Choroid plexus epithelial cell (primary cell): Measurements from ENCODE around the gene WSB2.

Experiments
- DNase-seq: peaks from one replicate; pipeline ENCODE4 v3.0.0-alpha.2; 2010; ENCODE audit warnings: low read depth
- H3K4me3 ChIP-seq: 2 replicates; pipeline ENCODE4 v1.5.1; 2011; ENCODE audit warnings: low read depth, mild to moderate bottlenecking, control low read depth, low read length, moderate library complexity
- TF ChIP-seq, protein P1 (sequence below): conservative IDR thresholded peaks from 2 replicates; pipeline ENCODE4 v1.5.1; 2011; ENCODE audit warnings: low read depth, mild to moderate bottlenecking, control low read depth, inconsistent platforms, low read length, moderate library complexity

Gene WSB2

DNA sequence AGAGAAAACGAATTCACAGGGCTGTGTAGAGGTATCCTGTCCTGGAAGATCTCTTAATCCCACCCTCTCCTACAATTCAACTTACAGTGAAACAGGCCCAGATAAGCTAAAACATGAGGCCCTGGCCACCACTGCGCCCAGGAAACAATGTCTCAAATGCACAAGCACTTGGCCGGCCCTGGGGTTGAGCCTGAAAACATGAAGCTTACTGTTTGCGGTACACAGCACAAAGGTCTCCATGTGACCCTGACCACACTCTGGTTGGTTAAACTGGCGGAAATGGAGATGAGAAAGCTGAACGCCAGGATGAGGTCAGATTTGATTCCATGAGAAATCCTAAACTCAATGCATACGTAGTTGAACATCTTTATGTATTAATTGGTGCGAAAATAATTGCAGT lies 16.4 kb downstream of the WSB2 start:
- TF ChIP-seq, protein P1, sequence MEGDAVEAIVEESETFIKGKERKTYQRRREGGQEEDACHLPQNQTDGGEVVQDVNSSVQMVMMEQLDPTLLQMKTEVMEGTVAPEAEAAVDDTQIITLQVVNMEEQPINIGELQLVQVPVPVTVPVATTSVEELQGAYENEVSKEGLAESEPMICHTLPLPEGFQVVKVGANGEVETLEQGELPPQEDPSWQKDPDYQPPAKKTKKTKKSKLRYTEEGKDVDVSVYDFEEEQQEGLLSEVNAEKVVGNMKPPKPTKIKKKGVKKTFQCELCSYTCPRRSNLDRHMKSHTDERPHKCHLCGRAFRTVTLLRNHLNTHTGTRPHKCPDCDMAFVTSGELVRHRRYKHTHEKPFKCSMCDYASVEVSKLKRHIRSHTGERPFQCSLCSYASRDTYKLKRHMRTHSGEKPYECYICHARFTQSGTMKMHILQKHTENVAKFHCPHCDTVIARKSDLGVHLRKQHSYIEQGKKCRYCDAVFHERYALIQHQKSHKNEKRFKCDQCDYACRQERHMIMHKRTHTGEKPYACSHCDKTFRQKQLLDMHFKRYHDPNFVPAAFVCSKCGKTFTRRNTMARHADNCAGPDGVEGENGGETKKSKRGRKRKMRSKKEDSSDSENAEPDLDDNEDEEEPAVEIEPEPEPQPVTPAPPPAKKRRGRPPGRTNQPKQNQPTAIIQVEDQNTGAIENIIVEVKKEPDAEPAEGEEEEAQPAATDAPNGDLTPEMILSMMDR, result no peak
- DNase-seq, result no peak
- no peak overlapping the region for H3K4me3 ChIP-seq

DNA sequence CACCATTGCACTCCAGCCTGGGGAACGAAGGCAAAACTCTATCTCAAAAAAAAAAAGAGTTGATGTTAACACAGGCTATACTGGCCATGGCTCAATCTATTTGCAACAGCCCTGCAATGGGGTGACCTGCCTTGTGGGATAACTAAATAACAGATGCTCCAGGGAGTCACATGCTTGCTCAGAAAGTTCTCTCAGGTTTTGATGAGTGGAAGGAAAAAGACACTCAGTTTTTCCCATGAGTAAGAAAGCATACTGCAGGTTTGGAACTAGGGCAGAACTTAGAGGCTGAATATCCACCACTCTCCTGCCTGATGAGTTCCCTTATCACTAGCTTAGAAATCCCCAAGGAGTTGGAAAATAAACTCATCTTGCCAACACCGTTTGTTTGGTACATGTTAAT lies 16.9 kb downstream of the WSB2 start:
- TF ChIP-seq, protein P1, result no peak
- DNase-seq, result no peak

DNA sequence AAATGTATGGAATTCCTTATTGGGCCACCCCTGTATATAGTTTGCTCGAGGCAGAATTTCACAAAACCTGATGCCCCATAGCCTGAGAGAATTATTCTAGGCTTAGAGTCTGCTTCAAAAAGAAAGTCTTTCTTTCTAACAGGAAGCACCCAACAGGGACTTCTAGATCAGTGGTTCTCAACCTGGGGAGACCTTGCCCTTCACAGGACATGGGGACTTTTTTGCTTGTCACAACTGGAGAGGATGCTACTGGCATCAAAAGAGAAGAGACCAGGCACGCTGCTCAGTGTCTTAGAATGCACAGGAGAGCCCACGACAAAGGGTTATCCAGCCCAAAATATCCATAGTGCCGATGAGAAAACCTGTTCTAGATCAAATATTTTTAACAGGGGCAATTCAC lies 18.9 kb downstream of the WSB2 start:
- TF ChIP-seq, protein P1, result no peak
- H3K4me3 ChIP-seq, result no peak overlapping the region
- DNase-seq, result no peak

More for the DNA sequence above, 16.9 kb downstream of the WSB2 start:
- no peak overlapping the region for H3K4me3 ChIP-seq

DNA sequence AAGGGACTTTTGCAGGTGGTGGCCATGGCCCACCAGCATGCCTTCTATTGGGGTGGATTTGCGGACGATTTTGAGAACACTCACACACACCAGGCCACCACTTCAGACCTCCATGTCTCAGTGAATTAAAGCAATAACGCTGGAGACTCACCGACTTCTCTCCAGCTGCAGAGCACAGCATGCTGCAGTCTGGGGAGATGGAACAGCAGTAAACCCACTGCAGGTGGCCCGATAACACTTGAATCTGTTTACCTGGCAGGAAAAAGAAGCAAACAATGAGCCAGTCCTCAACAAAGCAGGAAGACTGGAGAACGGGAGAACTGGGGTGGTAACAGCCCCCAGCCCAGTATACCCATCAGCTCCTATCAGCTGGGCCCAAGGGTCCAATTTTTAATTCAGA lies 22.8 kb downstream of the WSB2 start:
- no peak for DNase-seq
- TF ChIP-seq, protein P1, result no peak
- no peak overlapping the region for H3K4me3 ChIP-seq

DNA sequence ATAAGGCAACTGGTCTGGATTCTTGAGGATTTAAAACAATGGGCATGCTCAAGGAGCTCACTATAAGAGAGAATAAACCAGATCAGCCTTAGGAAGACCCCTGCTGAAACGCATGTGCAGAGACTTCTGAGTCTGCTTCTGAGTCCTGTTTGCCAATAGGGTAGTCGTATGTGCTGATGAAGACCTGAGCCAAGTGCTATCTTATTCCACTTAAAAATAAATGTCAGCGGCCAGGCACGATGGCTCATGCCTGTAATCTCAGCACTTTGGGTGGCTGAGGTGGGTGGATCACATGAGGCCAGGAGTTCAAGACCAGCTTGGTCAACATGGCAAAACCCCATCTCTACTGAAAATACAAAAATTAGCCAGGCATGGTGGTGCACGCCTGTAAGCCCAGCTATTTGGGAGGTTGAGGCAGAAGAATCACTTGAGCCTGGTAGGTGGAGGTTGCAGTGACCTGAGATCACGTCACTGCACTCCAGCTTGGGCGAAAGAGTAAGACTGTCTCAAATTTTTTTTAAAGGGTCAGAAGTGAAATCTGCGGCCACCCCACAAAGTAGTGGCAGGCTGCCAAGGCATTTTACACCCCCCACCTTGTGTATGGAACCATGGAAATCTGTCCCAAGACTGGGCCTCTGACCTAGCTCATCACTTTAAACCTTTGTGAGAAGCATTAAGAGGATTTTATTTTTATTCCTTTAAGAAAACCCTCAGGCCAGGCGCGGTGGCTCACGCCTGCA lies 24.1 kb downstream of the WSB2 start:
- TF ChIP-seq, protein P1, result no peak
- no peak for DNase-seq

DNA sequence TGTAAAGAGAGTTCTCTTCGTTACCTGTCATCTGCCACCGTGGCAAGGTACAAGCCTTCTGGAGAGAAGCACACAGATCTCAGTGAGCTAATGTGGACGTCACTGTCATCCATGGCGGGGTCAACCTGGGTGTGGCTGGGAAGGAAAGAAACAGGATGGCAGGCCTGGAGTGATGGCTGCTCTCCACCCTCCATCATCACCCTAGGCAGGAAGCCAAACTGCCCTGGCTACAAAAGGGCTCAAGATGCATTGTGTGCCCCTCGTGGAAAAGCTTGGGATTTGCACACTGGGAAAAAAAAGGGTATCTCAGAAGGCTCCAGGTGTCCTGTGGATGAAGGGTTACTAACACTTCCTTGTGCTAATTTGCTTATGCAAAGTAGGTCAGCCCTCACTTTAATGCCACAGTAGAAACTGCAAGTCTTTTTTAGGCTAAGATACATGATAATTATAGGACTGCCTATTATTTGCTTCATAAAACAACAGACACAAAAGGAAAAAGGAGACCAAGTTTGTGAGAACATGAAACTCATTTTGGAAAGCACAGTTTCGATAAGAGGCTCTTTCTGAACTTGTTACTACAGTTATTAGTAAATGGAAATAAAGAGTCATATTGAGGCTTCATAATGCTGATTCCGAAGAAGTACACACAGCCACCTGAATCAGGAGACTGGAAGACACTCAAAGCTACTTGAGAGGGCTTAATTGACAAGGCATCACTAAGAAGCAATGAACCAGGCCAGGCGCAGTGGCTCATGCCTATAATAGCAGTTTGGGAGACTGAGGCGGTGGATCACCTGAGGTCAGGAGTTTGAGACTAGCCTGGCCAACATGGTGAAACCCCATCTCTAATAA lies 25.6 kb downstream of the WSB2 start:
- no peak overlapping the region for H3K4me3 ChIP-seq
- TF ChIP-seq, protein P1, result peak; percentile 6
- DNase-seq, result no peak

More for the DNA sequence above, 24.1 kb downstream of the WSB2 start:
- H3K4me3 ChIP-seq, result no peak overlapping the region
